Measurements from ENCODE around the gene PIAS3.

Gene PIAS3

DNA sequence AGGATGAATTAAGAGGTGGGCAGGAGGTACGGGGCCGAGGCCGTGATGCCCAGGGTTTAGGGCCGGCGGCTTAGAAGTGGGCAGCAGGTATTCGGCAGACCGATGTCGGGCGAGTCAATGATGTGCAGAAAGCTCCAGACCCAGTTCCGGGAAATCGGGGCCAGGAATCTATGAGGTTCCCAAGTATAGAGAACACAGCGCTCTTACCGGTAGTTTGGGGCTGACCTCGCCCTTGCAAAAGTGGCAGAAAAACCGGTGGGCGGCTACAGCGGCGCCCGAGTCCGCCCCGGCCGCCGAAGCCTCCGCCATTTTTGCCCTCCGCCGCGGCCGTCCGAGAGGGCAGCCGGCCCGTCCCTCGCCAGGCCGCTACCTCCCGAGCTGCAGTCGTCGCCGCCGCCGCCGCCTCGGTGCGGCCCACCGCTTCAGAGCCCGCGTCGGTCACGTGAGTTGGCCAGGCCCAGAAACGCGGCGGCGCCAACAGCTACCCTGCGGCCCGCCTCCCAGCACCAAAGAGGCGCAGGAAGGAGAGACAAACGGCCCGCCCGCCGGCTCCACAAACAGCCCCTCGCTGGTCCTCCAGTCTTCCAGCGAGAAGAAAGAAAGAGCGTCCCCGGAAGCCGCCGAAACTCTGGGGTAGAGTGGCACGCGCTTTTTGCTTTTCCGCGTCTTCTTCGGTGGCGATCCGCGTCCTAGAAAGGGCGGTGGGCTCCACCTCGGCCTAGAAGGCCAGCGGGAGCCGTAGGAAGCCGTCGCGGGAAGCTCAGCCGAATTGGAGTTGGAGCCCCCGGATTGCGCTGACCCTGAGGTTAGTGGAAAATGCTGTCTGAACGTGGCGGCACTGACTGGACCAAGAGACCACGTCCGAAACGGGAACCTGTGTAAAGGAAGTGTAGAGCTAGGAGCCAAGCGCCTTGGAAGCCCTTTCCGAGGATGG, 35.0 kb downstream of the PIAS3 start, which contains the start of the genes POLR3C and RNF115 (continued):
- no peak for TF ChIP-seq ZNF133 (tag by site-specific recombination; IDR thresholded peaks at IDR 0.05)
- peak; percentile 92 for TF ChIP-seq ZFP37 (tag by site-specific recombination; IDR thresholded peaks at IDR 0.05)
- 0 out of 2 replicates have a peak, but pooled peaks have one; percentile 24 for TF ChIP-seq FEZF1 (tag by site-specific recombination; IDR thresholded peaks at IDR 0.05)
- TF ChIP-seq ZNF707 (tag by site-specific recombination; IDR thresholded peaks at IDR 0.05) = no peak
- no peak for TF ChIP-seq KLF1 (tag by site-specific recombination; IDR thresholded peaks at IDR 0.05)
- no peak for TF ChIP-seq ZNF292 (tag by site-specific recombination; IDR thresholded peaks at IDR 0.05; ENCODE audit: borderline replicate concordance, low read depth)
- no peak for TF ChIP-seq OVOL3 (tag by site-specific recombination; IDR thresholded peaks at IDR 0.05)
- TF ChIP-seq ZNF132 (tag by site-specific recombination; IDR thresholded peaks at IDR 0.05; ENCODE audit: borderline replicate concordance) = no peak
- TF ChIP-seq ZNF701 (tag by site-specific recombination; IDR thresholded peaks at IDR 0.05) = no peak
- no peak for TF ChIP-seq ZNF175 (tag by site-specific recombination; IDR thresholded peaks at IDR 0.05)
- peak; percentile 74; the same call in 1 of the 2 replicates for TF ChIP-seq ZSCAN30 (tag by site-specific recombination; IDR thresholded peaks at IDR 0.05)
- TF ChIP-seq, protein P1, sequence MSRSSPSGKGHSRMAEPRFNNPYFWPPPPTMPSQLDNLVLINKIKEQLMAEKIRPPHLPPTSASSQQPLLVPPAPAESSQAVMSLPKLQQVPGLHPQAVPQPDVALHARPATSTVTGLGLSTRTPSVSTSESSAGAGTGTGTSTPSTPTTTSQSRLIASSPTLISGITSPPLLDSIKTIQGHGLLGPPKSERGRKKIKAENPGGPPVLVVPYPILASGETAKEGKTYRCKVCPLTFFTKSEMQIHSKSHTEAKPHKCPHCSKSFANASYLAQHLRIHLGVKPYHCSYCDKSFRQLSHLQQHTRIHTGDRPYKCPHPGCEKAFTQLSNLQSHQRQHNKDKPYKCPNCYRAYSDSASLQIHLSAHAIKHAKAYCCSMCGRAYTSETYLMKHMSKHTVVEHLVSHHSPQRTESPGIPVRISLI (tag by site-specific recombination; IDR thresholded peaks at IDR 0.05) = 0 out of 2 replicates have a peak, but pooled peaks have one; percentile 36
- no peak for TF ChIP-seq ZNF174 (tag by site-specific recombination; IDR thresholded peaks at IDR 0.05)
- TF ChIP-seq ZNF214 (tag by site-specific recombination; IDR thresholded peaks at IDR 0.05; ENCODE audit: borderline replicate concordance) = no peak
- TF ChIP-seq, protein P2, sequence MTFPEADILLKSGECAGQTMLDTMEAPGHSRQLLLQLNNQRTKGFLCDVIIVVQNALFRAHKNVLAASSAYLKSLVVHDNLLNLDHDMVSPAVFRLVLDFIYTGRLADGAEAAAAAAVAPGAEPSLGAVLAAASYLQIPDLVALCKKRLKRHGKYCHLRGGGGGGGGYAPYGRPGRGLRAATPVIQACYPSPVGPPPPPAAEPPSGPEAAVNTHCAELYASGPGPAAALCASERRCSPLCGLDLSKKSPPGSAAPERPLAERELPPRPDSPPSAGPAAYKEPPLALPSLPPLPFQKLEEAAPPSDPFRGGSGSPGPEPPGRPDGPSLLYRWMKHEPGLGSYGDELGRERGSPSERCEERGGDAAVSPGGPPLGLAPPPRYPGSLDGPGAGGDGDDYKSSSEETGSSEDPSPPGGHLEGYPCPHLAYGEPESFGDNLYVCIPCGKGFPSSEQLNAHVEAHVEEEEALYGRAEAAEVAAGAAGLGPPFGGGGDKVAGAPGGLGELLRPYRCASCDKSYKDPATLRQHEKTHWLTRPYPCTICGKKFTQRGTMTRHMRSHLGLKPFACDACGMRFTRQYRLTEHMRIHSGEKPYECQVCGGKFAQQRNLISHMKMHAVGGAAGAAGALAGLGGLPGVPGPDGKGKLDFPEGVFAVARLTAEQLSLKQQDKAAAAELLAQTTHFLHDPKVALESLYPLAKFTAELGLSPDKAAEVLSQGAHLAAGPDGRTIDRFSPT (tag by site-specific recombination; IDR thresholded peaks at IDR 0.05) = peak; percentile 34; the same call in 1 of the 2 replicates
- TF ChIP-seq, protein P3, sequence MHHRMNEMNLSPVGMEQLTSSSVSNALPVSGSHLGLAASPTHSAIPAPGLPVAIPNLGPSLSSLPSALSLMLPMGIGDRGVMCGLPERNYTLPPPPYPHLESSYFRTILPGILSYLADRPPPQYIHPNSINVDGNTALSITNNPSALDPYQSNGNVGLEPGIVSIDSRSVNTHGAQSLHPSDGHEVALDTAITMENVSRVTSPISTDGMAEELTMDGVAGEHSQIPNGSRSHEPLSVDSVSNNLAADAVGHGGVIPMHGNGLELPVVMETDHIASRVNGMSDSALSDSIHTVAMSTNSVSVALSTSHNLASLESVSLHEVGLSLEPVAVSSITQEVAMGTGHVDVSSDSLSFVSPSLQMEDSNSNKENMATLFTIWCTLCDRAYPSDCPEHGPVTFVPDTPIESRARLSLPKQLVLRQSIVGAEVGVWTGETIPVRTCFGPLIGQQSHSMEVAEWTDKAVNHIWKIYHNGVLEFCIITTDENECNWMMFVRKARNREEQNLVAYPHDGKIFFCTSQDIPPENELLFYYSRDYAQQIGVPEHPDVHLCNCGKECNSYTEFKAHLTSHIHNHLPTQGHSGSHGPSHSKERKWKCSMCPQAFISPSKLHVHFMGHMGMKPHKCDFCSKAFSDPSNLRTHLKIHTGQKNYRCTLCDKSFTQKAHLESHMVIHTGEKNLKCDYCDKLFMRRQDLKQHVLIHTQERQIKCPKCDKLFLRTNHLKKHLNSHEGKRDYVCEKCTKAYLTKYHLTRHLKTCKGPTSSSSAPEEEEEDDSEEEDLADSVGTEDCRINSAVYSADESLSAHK (tag by site-specific recombination; IDR thresholded peaks at IDR 0.05) = peak; percentile 53; the same call in 1 of the 2 replicates
- TF ChIP-seq ZNF248 (tag by site-specific recombination; IDR thresholded peaks at IDR 0.05) = no peak
- TF ChIP-seq, protein P4, sequence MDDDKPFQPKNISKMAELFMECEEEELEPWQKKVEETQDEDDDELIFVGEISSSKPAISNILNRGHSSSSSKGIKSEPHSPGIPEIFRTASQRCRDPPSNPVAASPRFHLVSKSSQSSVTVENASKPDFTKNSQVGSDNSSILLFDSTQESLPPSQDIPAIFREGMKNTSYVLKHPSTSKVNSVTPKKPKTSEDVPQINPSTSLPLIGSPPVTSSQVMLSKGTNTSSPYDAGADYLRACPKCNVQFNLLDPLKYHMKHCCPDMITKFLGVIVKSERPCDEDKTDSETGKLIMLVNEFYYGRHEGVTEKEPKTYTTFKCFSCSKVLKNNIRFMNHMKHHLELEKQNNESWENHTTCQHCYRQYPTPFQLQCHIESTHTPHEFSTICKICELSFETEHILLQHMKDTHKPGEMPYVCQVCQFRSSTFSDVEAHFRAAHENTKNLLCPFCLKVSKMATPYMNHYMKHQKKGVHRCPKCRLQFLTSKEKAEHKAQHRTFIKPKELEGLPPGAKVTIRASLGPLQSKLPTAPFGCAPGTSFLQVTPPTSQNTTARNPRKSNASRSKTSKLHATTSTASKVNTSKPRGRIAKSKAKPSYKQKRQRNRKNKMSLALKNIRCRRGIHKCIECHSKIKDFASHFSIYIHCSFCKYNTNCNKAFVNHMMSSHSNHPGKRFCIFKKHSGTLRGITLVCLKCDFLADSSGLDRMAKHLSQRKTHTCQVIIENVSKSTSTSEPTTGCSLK (tag by site-specific recombination; IDR thresholded peaks at IDR 0.05) = no peak
- TF ChIP-seq, protein P5, sequence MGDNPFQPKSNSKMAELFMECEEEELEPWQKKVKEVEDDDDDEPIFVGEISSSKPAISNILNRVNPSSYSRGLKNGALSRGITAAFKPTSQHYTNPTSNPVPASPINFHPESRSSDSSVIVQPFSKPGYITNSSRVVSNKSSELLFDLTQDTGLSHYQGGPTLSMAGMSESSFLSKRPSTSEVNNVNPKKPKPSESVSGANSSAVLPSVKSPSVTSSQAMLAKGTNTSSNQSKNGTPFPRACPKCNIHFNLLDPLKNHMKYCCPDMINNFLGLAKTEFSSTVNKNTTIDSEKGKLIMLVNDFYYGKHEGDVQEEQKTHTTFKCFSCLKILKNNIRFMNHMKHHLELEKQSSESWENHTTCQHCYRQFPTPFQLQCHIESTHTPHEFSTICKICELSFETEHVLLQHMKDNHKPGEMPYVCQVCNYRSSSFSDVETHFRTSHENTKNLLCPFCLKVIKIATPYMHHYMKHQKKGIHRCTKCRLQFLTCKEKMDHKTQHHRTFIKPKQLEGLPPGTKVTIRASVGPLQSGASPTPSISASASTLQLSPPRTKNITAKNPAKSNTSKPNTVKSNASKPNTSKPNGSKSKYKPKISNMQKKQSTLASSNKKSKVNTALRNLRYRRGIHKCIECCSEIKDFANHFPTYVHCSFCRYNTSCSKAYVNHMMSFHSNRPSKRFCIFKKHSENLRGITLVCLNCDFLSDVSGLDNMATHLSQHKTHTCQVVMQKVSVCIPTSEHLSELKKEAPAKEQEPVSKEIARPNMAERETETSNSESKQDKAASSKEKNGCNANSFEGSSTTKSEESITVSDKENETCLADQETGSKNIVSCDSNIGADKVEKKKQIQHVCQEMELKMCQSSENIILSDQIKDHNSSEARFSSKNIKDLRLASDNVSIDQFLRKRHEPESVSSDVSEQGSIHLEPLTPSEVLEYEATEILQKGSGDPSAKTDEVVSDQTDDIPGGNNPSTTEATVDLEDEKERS (tag by site-specific recombination; IDR thresholded peaks at IDR 0.05) = no peak
- no peak for TF ChIP-seq HOXA7 (CRISPR knock-in tag; IDR thresholded peaks at IDR 0.05; ENCODE audit: borderline replicate concordance)
- TF ChIP-seq ZNF48 (tag by site-specific recombination; IDR thresholded peaks at IDR 0.05) = no peak
- TF ChIP-seq, protein P6, sequence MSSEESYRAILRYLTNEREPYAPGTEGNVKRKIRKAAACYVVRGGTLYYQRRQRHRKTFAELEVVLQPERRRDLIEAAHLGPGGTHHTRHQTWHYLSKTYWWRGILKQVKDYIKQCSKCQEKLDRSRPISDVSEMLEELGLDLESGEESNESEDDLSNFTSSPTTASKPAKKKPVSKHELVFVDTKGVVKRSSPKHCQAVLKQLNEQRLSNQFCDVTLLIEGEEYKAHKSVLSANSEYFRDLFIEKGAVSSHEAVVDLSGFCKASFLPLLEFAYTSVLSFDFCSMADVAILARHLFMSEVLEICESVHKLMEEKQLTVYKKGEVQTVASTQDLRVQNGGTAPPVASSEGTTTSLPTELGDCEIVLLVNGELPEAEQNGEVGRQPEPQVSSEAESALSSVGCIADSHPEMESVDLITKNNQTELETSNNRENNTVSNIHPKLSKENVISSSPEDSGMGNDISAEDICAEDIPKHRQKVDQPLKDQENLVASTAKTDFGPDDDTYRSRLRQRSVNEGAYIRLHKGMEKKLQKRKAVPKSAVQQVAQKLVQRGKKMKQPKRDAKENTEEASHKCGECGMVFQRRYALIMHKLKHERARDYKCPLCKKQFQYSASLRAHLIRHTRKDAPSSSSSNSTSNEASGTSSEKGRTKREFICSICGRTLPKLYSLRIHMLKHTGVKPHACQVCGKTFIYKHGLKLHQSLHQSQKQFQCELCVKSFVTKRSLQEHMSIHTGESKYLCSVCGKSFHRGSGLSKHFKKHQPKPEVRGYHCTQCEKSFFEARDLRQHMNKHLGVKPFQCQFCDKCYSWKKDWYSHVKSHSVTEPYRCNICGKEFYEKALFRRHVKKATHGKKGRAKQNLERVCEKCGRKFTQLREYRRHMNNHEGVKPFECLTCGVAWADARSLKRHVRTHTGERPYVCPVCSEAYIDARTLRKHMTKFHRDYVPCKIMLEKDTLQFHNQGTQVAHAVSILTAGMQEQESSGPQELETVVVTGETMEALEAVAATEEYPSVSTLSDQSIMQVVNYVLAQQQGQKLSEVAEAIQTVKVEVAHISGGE (tag by site-specific recombination; conservative IDR thresholded peaks at IDR 0.05; ENCODE audit: low read depth) = peak; percentile 94
- TF ChIP-seq ZNF366 (tag by site-specific recombination; conservative IDR thresholded peaks at IDR 0.05) = peak; percentile 93

Data from HEK293 (cell line).